ENCODE measurements around the gene SLC39A11. TPM values are rescaled to one million over a fixed set of nuclear protein-coding genes. Genes with fewer than 3 reads are reported as not detected.
"Not testable (repeated sequence)": the region's sequence is repeated elsewhere in the genome, so short reads cannot be mapped to it uniquely, and the experiment has no call there.

Gene SLC39A11
- total RNA-seq, 1 donor from 2014 or later: 13.2 TPM

DNA sequence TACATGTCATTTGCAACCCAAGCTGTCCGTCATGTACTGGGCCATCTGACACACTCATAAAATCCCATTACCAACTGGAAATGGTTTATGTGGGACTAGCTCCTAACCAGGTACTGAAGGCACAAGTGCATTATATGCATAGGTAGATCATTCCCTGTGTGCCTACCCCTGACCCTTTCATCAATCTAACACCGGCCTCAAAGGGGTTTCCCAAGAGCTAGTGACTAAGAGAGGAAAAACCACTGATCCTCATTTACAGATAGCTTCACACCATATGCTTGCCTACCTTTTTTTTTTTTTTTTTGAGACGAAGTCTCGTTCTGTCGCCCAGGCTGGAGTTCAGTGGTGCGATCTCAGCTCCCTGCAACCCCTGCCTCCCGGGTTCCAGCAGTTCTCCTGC lies 449.8 kb downstream of the SLC39A11 start:
- H3K27me3 Mint-ChIP-seq (ENCODE audit: unreplicated experiment): peaks cover 2% of the 10 kb centered on the region
- H3K4me1 Mint-ChIP-seq (ENCODE audit: unreplicated experiment): peaks cover 2% of the 10 kb centered on the region
- H3K36me3 Mint-ChIP-seq (ENCODE audit: low read depth, unreplicated experiment): no peaks in the 10 kb centered on the region
- no peaks in the 10 kb centered on the region for H3K9me3 Mint-ChIP-seq (ENCODE audit: unreplicated experiment)
- TF ChIP-seq, protein P1, sequence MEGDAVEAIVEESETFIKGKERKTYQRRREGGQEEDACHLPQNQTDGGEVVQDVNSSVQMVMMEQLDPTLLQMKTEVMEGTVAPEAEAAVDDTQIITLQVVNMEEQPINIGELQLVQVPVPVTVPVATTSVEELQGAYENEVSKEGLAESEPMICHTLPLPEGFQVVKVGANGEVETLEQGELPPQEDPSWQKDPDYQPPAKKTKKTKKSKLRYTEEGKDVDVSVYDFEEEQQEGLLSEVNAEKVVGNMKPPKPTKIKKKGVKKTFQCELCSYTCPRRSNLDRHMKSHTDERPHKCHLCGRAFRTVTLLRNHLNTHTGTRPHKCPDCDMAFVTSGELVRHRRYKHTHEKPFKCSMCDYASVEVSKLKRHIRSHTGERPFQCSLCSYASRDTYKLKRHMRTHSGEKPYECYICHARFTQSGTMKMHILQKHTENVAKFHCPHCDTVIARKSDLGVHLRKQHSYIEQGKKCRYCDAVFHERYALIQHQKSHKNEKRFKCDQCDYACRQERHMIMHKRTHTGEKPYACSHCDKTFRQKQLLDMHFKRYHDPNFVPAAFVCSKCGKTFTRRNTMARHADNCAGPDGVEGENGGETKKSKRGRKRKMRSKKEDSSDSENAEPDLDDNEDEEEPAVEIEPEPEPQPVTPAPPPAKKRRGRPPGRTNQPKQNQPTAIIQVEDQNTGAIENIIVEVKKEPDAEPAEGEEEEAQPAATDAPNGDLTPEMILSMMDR (IDR thresholded peaks at IDR 0.05; ENCODE audit: unreplicated experiment): no peak
- no peak for DNase-seq (ENCODE audit: low spot score)
- H3K27ac Mint-ChIP-seq (ENCODE audit: unreplicated experiment): no peak overlapping the region
- no peak overlapping the region for H3K4me3 Mint-ChIP-seq (ENCODE audit: unreplicated experiment)

- Mint-ChIP-seq H3K9me3 (ENCODE audit: unreplicated experiment) (no peaks in the 10 kb centered on the region), H3K27me3 (ENCODE audit: unreplicated experiment) (peaks cover 2% of the 10 kb centered on the region), H3K36me3 (ENCODE audit: low read depth, unreplicated experiment) (no peaks in the 10 kb centered on the region), H3K27ac (ENCODE audit: unreplicated experiment) (no peak overlapping the region), H3K4me1 (ENCODE audit: unreplicated experiment) (peaks cover 2% of the 10 kb centered on the region), H3K4me3 (ENCODE audit: unreplicated experiment) (no peak overlapping the region)
- TF ChIP-seq, protein P1 (IDR thresholded peaks at IDR 0.05; ENCODE audit: unreplicated experiment): no peak
- DNase-seq (ENCODE audit: low spot score): no peak
Measured at GRCh38 chr17:72640415-72641165, 451.9 kb downstream of the SLC39A11 start.

GRCh38 chr17:72639711-72640110 lies 452.8 kb downstream of the SLC39A11 start:
- no peaks in the 10 kb centered on the region for H3K9me3 Mint-ChIP-seq (ENCODE audit: unreplicated experiment)
- TF ChIP-seq, protein P1 (IDR thresholded peaks at IDR 0.05; ENCODE audit: unreplicated experiment): no peak
- no peak for DNase-seq (ENCODE audit: low spot score)
- H3K27me3 Mint-ChIP-seq (ENCODE audit: unreplicated experiment): peaks cover 2% of the 10 kb centered on the region
- H3K4me3 Mint-ChIP-seq (ENCODE audit: unreplicated experiment): no peak overlapping the region
- no peaks in the 10 kb centered on the region for H3K36me3 Mint-ChIP-seq (ENCODE audit: low read depth, unreplicated experiment)
- no peak overlapping the region for H3K27ac Mint-ChIP-seq (ENCODE audit: unreplicated experiment)
- peaks cover 6% of the 10 kb centered on the region for H3K4me1 Mint-ChIP-seq (ENCODE audit: unreplicated experiment)

- H3K4me3 Mint-ChIP-seq (ENCODE audit: unreplicated experiment); H3K27ac Mint-ChIP-seq (ENCODE audit: unreplicated experiment); H3K36me3 Mint-ChIP-seq (ENCODE audit: low read depth, unreplicated experiment); H3K9me3 Mint-ChIP-seq (ENCODE audit: unreplicated experiment); H3K4me1 Mint-ChIP-seq (ENCODE audit: unreplicated experiment); H3K27me3 Mint-ChIP-seq (ENCODE audit: unreplicated experiment); DNase-seq (ENCODE audit: low spot score): not testable (repeated sequence)
Measured at GRCh38 chr17:72638932-72639331, 453.6 kb downstream of the SLC39A11 start.

DNA sequence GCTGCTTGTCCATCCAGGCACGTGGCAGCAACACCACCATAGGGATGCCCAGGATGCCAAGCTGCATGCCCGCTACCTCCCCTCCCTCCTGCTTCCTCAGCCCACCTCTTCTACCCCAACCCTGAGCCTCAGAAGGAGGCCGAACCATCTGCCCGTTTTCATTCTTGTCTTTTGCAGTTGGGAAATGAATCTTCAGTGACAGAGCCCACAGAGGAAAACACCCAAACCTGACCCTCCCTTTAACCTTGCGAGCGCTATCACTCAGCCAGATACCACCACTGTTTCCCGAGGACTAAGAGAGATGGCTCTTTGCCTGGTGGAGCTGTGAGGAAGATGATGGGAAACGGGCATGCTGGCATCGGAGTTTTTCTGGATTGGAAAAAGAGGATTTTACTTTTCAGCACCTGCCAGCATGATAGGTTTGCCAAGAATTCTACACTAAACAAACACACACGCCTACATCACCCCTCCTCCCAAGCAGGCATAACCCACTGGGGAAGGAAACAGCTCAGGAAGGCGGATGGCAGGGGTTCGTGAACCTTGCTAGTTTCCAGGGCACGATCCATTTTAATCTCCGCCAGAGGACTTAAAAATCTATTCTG lies 457.4 kb downstream of the SLC39A11 start:
- no peaks in the 10 kb centered on the region for H3K9me3 Mint-ChIP-seq (ENCODE audit: unreplicated experiment)

More for the DNA sequence above, 457.4 kb downstream of the SLC39A11 start:
- TF ChIP-seq, protein P1 (IDR thresholded peaks at IDR 0.05; ENCODE audit: unreplicated experiment): no peak
- Mint-ChIP-seq H3K36me3 (ENCODE audit: low read depth, unreplicated experiment) (no peaks in the 10 kb centered on the region), H3K4me3 (ENCODE audit: unreplicated experiment) (no peak overlapping the region), H3K27me3 (ENCODE audit: unreplicated experiment) (peaks cover 2% of the 10 kb centered on the region), H3K4me1 (ENCODE audit: unreplicated experiment) (peaks cover 8% of the 10 kb centered on the region), H3K27ac (ENCODE audit: unreplicated experiment) (no peak overlapping the region)
- DNase-seq (ENCODE audit: low spot score): no peak
